ENCODE measurements around the gene MFF. TPM values are rescaled to one million over a fixed set of nuclear protein-coding genes. Genes with fewer than 3 reads are reported as not detected.
"Not testable (repeated sequence)": the region's sequence is repeated elsewhere in the genome, so short reads cannot be mapped to it uniquely, and the experiment has no call there.

The MFF gene
- total RNA-seq, 1 donor from 2014 or later = 94.8 TPM

GRCh38 chr2:227379095-227379494 lies 54.0 kb downstream of the MFF start, which contains the start of gene TM4SF20:
Gene TM4SF20, minus strand, starts transcription at chr2:227379306. Its CDS starts 38 bp downstream, at chr2:227379268.
- DNase-seq (ENCODE audit: low read depth) = no peak
- no peaks in the 10 kb centered on the region for H3K36me3 ChIP-seq (ENCODE audit: control insufficient read depth, insufficient read depth, low read length)
- no peaks in the 10 kb centered on the region for H3K27me3 ChIP-seq (ENCODE audit: control insufficient read depth, insufficient read depth, low read length)
- no peak for TF ChIP-seq CTCF (IDR thresholded peaks at IDR 0.05; ENCODE audit: insufficient read depth, low read length, poor library complexity, severe bottlenecking)
- no peak within 1 kb of the TSS for H3K4me3 ChIP-seq (ENCODE audit: low read depth, low read length)

DNA sequence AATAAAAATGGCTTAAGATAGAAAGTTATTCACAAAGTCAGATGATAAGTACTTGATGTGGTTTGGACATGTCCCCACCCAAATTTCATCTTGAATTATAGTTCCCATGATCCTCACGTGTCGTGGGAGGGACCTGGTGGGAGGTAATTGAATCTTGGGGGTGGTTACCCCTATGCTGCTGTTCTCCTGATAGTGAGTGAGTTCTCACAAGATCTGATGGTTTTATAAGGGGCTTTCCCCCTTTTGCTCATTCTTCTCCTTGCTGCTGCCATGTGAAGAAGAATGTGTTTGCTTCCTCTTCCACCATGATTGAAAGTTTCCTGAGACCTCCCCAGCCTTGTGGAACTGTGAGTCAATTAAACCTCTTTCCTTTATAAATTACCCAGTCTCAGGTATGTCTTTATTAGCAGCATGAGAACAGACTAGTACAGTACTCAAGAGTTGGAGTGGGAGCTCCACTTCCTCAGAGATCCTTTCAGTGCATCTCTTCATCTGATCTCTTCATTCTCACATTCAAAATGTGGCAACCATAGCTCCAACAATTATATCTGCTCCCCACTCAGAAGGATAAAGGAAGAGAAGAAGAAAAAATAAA lies 57.3 kb downstream of the MFF start:
- H3K27me3 ChIP-seq (ENCODE audit: control insufficient read depth, insufficient read depth, low read length); H3K36me3 ChIP-seq (ENCODE audit: control insufficient read depth, insufficient read depth, low read length); DNase-seq (ENCODE audit: low read depth); H3K4me3 ChIP-seq (ENCODE audit: low read depth, low read length): not testable (repeated sequence)

DNA sequence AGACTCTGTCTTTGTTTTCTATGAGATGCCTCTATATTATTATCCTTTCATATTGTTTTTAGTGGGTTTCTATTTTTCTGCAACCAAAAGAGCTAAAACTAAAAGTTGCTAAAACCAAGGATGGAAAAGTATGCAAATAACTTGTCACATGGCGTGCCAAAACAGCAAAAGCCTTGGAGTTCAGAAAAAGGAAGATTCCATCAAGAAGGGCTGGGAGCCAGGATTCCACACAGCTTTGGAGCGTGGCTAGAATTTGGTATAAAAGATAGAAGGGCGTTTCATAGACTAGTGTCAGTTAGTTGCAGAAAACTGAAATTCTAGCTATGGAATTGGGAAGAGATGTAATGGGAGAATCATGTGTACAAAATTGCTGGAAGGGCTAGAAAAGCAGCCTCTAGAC lies 58.6 kb downstream of the MFF start:
- TF ChIP-seq CTCF (IDR thresholded peaks at IDR 0.05; ENCODE audit: insufficient read depth, low read length, poor library complexity, severe bottlenecking) = no peak
- no peak overlapping the region for H3K4me3 ChIP-seq (ENCODE audit: low read depth, low read length)
- DNase-seq (ENCODE audit: low read depth) = no peak
- H3K27me3 ChIP-seq (ENCODE audit: control insufficient read depth, insufficient read depth, low read length) = no peaks in the 10 kb centered on the region
- H3K36me3 ChIP-seq (ENCODE audit: control insufficient read depth, insufficient read depth, low read length) = no peaks in the 10 kb centered on the region

DNA sequence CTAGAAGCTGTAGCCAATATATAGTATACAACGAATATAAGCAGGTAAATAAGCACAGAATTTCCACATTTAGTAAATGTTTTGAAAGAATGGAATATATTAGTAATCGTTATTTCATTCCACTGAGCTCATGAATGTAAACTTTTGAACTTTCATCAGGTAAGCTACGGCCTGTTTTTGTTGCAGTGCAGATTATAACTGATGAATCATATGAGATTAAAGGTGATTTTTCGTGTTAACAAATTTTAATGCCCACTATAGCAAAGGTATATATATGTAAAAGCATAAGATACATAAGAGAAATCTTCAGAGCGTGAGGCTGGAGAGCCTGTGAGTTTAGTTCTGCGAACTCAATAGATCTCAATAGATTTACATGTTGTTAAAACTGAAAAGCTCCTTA lies 61.6 kb downstream of the MFF start:
- no peak for DNase-seq (ENCODE audit: low read depth)
- TF ChIP-seq CTCF (IDR thresholded peaks at IDR 0.05; ENCODE audit: insufficient read depth, low read length, poor library complexity, severe bottlenecking) = no peak
- Histone ChIP-seq H3K36me3 (ENCODE audit: control insufficient read depth, insufficient read depth, low read length) (no peaks in the 10 kb centered on the region), H3K4me3 (ENCODE audit: low read depth, low read length) (no peak overlapping the region), H3K27me3 (ENCODE audit: control insufficient read depth, insufficient read depth, low read length) (no peaks in the 10 kb centered on the region)

DNA sequence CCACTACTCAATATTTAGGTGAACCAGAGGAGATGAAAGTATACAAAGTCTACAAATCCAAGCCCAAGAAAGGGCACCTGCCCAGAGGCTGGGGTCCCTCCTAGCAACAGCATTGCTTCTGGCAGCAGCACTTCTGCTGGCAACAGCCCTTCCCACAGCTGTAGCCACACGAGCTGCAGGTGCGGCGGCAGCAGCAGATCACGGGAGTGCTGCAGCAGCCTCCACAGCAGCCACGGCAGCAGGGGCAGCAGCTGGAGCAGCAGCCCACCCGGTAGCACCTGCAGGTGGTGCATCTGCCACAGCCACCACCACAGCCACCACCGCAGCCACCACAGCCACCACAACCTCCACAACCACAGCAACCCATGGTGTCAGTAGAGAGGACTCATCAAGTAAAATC lies 62.5 kb downstream of the MFF start, which contains the start of gene SCYGR1:
TSS of gene SCYGR1 (minus strand) at position 367 of the 400 bp plus-strand sequence. CDS start at position 367, 0 bp downstream.
- H3K27me3 ChIP-seq (ENCODE audit: control insufficient read depth, insufficient read depth, low read length); H3K4me3 ChIP-seq (ENCODE audit: low read depth, low read length); DNase-seq (ENCODE audit: low read depth); H3K36me3 ChIP-seq (ENCODE audit: control insufficient read depth, insufficient read depth, low read length): not testable (repeated sequence)

DNA sequence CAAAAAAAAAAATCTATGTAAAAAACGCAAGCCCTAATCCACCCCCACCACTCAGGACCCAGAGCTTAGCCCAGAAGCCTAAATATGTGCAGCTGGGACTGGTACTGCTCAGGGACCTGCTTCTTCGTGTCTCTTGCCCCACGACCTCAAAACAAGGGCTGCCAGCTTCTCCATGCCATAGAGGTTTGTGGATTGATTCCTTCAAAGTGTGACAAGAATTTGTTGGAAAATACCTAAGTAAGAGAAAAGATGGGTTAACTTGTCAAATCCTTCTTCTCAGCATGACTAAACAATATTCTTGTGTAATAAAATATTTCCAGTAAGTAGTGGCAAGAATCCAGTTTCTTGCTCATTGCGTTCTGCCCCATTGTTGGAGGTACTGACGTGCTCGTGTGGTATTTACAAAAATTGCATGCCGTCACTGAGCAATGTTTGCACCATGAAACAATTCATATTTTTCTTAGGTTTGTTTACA lies 63.5 kb downstream of the MFF start:
- Histone ChIP-seq H3K4me3 (ENCODE audit: low read depth, low read length) (no peak overlapping the region), H3K27me3 (ENCODE audit: control insufficient read depth, insufficient read depth, low read length) (no peaks in the 10 kb centered on the region), H3K36me3 (ENCODE audit: control insufficient read depth, insufficient read depth, low read length) (no peaks in the 10 kb centered on the region)
- DNase-seq (ENCODE audit: low read depth) = no peak
- no peak for TF ChIP-seq CTCF (IDR thresholded peaks at IDR 0.05; ENCODE audit: insufficient read depth, low read length, poor library complexity, severe bottlenecking)

DNA sequence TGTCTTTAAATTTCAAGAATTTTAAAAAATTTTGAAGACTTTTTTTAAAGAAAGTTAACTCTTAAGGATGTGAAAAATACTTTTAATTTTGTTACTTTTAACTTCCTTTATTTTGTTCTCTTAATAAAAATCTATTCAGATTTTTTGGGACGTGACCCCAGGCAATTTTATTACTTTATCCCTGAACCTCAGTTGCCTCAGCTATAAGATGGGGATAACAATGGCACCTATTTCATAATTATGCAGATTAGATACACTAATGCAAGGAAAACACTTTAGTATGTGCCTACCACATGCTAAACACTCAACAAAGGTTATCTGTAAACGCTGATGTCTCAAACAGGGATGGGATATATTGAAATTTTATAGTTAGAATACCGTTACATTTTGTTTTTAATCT lies 64.2 kb downstream of the MFF start:
- Histone ChIP-seq H3K36me3 (ENCODE audit: control insufficient read depth, insufficient read depth, low read length) (no peaks in the 10 kb centered on the region), H3K27me3 (ENCODE audit: control insufficient read depth, insufficient read depth, low read length) (no peaks in the 10 kb centered on the region), H3K4me3 (ENCODE audit: low read depth, low read length) (no peak overlapping the region)
- no peak for TF ChIP-seq CTCF (IDR thresholded peaks at IDR 0.05; ENCODE audit: insufficient read depth, low read length, poor library complexity, severe bottlenecking)
- DNase-seq (ENCODE audit: low read depth) = no peak
